H54 (cell line): ENCODE measurements around the gene AKNAD1.
A peak's percentile ranks its signal among the peaks of the same experiment; 100 is the strongest.

Experiments
- DNase-seq: peaks from one replicate; pipeline ENCODE4 v3.0.0; 2011; ENCODE audit warnings: low spot score, mixed read lengths; ENCODE audit not compliant: insufficient read length
- FAIRE-seq: peaks from 3 replicates; lab custom pipeline; 2011; peaks lifted over from hg19 to GRCh38; lab: Jason Lieb, UNC
- POLR2A ChIP-seq: IDR thresholded peaks from 2 replicates; pipeline ENCODE4 v1.6.1; 2011; ENCODE audit warnings: low read depth, mild to moderate bottlenecking, low read length

Gene AKNAD1

DNA sequence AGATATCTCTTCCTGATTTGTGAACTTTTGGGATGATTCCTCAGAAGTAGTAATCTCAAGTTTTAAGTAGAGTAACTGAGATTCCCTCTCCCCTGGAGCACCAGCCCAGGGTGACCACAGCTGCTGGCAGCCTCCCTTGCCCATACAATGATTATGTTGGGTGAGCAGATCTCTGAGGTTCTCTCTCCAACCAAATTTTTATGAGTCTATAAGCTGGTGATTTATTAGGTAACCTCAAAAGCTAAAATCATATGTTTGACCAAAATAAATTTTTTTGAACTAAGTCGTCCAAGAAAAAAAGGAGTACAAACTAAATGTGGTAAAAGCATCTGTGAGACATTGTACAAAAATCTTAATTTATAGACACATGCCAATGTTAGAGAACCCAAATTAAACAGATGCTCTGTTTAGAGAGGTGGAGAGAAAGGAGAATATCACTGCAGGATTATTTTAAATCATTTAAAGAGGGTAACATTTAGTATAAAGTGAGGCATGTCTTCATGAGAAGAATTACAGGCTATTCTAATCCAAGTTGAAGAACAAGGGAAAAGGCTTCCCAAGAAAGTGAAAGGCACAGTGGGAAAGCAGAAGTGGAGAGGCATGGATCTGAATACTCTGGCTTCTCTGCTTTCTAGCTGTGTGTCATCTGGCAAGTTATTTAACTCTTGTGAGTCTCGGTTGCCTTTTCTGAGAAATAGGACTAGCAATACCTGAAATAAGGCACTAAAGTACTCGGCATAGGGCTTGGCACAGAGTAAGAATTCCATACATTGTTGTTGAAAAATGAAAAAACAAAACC lies 2.5 kb downstream of the AKNAD1 start:
- DNase-seq = no peak
- TF ChIP-seq POLR2A = no peak
- FAIRE-seq = no peak

DNA sequence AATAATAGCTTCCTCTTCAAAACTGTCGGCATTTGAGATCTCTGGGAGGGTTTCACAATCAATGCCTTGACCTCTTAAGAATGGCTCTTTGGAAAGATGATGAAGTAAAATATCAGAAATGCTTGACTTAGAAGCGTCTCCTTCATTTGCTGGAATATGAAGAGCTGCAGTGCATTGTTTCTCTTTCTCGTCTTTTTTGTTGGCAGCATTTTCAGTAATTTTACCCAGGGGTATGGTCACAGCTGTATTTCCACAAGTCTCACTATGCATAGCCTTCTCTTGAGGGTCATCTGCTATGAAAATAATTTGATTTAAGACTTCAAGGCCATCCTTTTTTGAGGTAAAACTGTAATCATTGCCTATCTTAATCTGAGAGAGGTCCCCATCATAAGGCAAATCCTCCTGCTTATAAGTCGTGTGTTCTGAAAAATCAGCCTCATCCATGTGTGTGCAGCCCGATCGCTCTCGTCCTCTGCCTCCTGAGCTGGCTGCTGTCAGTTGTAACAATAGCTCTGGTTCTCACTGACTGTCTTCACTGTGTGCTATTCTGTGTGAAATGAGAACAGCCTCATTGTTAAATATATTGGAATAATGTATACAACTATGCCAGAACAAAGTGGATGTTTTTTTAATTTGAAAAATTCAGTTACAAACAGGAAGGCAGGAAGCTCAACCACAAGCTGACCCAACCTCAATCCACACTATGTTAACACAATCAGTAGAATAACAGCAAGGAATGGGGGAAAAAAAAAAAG lies 4.5 kb downstream of the AKNAD1 start:
- FAIRE-seq = no peak
- DNase-seq = no peak
- no peak for TF ChIP-seq POLR2A

DNA sequence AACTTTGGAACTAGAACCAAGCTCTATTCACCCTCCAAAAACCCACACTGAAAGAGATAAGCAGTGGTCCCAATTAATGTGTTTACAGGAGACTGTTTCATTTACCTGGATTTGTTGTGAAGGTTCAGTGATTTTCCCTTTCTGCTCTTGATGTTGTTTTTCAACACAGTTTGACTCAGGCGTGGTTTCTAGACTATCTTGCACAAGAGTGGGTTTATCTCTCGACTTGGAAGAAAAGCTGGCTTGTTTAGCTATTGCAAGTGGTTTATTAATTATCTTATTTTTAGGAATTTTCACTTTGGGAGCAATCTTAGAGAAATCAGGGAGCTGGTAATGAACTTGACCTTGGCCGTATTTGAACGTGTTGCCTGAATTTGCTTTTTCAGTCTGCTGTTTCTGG lies 5.3 kb downstream of the AKNAD1 start:
- TF ChIP-seq POLR2A = no peak
- FAIRE-seq = no peak
- DNase-seq = no peak

DNA sequence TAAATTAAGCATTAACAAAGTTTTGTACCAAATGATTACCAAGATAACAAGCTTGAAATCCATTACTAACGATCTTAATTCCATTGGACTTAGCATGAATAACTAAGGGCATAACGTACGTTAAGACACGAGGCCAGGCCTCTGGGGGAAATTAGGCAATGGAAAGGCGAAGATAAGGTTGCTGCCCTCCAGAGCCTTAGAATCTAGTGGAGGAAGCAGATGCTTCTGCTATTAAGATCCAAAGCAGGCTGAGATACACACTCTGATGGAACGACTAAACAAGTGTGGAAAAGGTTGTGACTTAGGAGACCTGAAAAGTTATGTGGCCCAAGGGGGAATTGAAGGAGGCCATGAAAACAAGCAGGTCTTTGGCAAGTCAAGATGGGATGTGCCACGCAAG lies 6.0 kb downstream of the AKNAD1 start:
- no peak for TF ChIP-seq POLR2A
- DNase-seq (no peak), FAIRE-seq (no peak)

DNA sequence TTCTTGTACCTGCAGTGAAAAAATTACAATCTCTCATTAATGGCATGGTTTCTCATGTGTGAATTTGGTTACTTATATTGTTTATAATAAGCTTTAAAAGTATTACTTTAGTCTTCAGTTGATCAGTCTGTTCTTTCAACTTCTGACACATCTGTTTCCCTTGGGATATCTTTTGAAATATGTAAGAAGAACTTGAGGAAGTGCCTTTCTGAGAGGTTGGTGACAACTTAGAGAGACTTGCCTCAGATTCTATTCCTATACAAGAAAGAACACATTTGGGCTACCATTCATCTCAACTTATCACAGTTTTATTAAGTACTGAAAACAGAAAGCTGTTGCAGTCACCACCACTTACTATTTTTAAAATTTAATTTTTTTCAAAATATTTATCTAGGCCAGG lies 8.1 kb downstream of the AKNAD1 start:
- FAIRE-seq (no peak), DNase-seq (no peak)
- no peak for TF ChIP-seq POLR2A

DNA sequence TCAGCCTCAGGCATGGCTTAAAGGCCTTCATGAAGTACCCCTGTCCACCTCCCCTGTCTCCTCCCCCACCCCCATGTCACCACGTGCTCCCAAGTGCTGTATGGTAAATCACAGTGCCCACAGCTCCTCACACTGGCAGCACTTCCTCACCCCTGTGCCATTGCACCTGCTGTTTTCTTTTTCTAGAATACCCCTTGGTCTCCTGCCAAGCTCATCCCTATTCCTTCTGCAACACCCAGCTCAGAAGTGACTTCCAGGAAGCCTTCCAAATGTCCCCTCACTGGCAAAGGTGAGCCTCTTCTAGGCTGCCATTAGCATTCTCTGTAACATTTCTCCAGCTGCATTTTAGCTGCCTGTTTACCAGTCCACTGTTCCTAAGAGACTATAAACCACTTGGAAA lies 9.4 kb downstream of the AKNAD1 start:
- DNase-seq (no peak), FAIRE-seq (no peak)
- TF ChIP-seq POLR2A = no peak

DNA sequence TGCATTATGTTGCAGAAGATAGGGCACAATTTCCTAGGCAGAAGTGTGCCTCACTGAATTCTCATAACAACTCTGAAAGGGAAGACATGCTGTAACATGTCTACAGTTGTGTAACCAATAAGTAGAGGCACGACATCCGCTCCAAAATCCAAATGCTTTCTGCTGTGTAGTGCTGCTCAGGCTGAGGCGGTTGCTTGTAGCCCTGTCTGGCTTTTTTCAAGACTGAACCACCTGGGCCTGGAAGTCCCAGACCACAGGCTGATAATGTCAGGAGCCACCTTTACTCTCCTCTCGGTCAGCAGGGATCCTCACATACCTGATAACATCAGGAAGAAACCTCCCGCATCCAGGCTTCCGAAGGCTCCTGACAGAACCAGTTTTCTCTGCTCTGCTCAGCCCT lies 10.9 kb downstream of the AKNAD1 start:
- no peak for TF ChIP-seq POLR2A
- FAIRE-seq = no peak
- no peak for DNase-seq

DNA sequence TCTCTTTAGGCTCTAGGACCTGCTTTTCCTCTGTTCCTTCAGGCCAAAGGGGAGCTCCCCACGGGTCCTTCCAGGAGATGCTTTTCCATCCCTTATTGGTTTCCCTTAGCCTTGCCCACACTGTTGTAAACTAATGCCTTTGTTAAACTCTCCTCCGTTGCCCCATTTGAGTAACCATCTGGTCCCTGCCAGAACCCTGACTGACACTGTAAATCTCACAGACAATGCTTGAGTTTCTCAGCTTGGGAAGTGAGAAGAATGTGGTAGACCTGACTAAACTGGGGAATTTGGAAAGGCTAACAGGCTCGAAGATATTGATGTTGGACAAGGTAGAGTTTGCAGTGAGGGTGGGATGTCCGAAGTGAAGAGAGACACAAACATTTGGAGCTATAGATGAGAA lies 11.4 kb downstream of the AKNAD1 start:
- FAIRE-seq (no peak), DNase-seq (no peak)
- TF ChIP-seq POLR2A = no peak

DNA sequence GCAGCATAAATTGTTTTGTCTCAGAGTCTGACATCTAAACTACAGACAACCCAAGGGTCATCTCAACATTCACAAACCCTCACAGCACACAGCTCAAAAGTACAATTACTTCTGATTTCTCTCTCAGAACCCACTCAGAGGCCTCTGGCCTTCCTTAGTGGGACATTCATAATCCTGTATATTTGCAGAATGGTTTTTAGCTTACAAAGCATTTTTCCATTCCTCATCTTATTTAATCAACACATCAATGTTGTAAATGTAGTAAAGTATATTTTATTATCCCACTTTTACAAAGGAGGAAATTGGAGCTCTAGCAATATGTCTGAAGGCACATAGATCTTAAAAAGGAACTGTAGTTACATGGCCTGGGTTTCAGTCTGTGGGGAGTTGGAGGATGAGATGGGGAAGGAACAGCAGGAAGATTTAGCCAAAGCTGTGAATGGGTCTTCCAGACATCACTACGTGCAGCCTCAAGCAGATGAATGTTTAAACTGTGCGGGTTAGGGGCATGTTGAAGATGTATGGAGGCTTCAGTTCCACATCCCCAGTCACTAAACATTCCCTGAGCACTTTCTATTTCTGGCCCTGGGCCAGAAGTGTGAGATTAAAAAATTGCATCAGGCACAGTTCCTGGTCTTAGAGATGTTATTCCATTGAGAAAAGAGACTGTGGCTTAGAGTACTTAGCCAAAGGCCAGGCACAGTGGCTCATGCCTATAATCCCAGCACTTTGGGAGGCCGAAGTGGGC lies 13.3 kb downstream of the AKNAD1 start:
- no peak for TF ChIP-seq POLR2A
- DNase-seq (no peak), FAIRE-seq (no peak)

DNA sequence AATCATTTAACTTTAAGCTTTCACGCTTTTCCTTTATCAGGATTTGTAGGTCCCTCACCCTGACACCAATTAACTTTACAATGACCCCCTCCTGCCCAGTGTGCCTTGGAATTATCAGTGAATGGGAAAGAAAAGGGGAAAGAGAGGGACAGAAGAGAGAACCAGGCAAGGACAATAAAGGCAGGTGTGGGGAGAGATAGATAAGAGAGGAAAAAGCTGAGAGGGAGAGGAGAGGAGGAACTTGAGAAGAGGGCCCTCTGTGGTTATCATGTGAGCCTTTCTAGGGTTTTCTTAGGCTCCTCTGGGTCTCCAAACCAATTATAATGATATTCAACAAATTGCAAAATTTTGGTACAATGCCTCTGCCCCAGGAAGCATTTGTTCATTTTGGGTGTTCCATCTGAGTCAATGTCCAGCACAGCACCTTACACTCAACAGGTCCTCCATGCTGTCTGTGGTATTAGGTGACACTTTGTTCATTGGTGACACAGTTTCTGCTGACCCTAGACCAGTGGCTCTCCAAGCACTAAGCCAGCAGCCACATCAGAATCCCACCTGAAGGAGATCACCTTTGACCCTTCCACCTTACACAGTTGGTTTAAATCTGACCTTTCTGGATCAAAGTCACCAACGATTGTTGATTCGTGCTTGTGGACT lies 14.2 kb downstream of the AKNAD1 start:
- FAIRE-seq (no peak), DNase-seq (no peak)
- TF ChIP-seq POLR2A = no peak

DNA sequence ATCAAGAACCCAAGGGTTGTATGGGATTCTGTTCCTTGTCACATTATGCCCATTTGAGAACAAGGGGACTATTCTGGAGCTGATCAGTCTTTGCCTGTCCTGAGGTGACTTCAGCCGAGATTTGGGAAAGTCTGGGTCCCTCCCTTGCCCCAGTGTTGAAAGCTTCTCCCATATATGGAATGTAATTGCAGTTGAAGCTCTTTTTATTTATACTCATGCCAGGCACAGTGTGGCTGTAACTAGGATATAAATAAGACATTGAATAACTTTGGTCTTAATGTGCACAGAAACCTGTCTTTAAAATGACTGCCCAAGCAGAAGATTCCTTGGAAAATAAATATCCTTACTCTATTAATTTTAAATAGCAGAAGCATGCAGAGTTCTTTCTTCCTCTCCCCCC lies 15.2 kb downstream of the AKNAD1 start:
- no peak for FAIRE-seq

DNA sequence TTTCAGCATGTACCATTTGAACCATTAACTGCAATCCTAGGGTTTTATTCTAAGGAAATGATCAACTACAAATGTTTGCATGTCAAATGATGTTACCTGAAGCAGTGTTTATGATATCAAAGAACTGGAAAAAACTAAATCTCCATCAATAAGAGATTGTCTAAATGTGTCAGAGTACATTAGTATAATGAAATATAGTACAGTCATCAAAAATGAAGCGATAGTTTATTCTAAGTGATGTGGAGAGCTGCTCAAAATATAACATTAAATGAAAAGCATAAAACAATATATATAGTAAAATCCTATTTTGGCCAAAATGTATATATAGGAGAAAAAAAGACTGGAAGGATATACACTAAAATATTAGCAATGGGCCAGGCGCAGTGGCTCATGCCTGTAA lies 24.0 kb downstream of the AKNAD1 start:
- no peak for DNase-seq
- no peak for FAIRE-seq
- no peak for TF ChIP-seq POLR2A

More for the DNA sequence above, 15.2 kb downstream of the AKNAD1 start:
- no peak for TF ChIP-seq POLR2A
- no peak for DNase-seq

DNA sequence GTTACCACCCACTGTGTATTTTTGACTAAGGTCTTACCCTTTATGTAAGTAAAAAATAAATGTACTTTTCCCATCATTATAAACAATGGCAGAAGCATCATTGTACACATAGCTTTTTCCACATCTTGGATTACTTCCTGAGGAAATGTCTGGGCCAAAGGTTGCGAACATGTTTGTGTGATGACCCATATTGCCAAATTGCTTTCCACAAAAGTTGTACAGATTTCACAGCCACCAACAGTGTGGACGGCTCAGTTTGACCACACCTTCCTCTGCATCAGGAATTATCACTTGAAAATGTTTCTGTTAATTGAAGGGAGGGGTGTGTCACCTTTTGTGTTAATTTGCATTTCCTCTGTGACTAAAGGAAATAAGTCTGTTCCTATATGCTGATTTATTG lies 25.7 kb downstream of the AKNAD1 start:
- no peak for TF ChIP-seq POLR2A
- peak; percentile 22 for DNase-seq
- peak; percentile 43 for FAIRE-seq
